RWPE2 (cell line): ENCODE results near the gene RFTN1.

Experiments
- ATAC-seq: fragments of 200-7000 bp; cut with Tn5 transposase; 3 replicates; pipeline ENCODE4 v1.9.1; 2021; ENCODE audit warnings: low read depth
- DNase-seq: peaks from one replicate; pipeline ENCODE4 v3.0.0-alpha.2; 2020; ENCODE audit warnings: low spot score
- H3K27ac ChIP-seq: fragments of 450-650 bp; 2 replicates; pipeline ENCODE4 v1.5.1; 2017; ENCODE audit warnings: mild to moderate bottlenecking; ENCODE audit not compliant: poor library complexity, severe bottlenecking
- H3K27me3 ChIP-seq: fragments of 250-450 bp; sonication (Bioruptor Pico); 2 replicates; pipeline ENCODE4 v1.5.1; 2021; ENCODE audit warnings: mild to moderate bottlenecking, moderate library complexity; ENCODE audit not compliant: insufficient read depth, poor library complexity, severe bottlenecking
- H3K36me3 ChIP-seq: fragments of 250-450 bp; sonication (Bioruptor Pico); 2 replicates; pipeline ENCODE4 v1.5.1; 2020; ENCODE audit warnings: low read depth, mild to moderate bottlenecking, moderate library complexity
- H3K4me1 ChIP-seq: fragments of 250-450 bp; sonication (Bioruptor Pico); 2 replicates; pipeline ENCODE4 v1.5.1; 2021; ENCODE audit warnings: mild to moderate bottlenecking, moderate library complexity; ENCODE audit not compliant: insufficient read depth, poor library complexity, severe bottlenecking
- H3K4me3 ChIP-seq: fragments of 250-450 bp; sonication (Bioruptor Pico); 2 replicates; pipeline ENCODE4 v1.5.1; 2021; ENCODE audit warnings: mild to moderate bottlenecking, moderate library complexity; ENCODE audit not compliant: severe bottlenecking
- H3K9me3 ChIP-seq: fragments of 250-450 bp; sonication (Bioruptor Pico); 2 replicates; pipeline ENCODE4 v1.5.1; 2021; ENCODE audit warnings: mild to moderate bottlenecking, moderate library complexity; ENCODE audit not compliant: severe bottlenecking
- TF ChIP-seq, protein P1 (sequence below): fragments of 450-650 bp; IDR thresholded peaks from one replicate; pipeline ENCODE4 v1.5.1; 2017; ENCODE audit warnings: mild to moderate bottlenecking, moderate library complexity; ENCODE audit not compliant: poor library complexity, severe bottlenecking

RFTN1 gene

DNA sequence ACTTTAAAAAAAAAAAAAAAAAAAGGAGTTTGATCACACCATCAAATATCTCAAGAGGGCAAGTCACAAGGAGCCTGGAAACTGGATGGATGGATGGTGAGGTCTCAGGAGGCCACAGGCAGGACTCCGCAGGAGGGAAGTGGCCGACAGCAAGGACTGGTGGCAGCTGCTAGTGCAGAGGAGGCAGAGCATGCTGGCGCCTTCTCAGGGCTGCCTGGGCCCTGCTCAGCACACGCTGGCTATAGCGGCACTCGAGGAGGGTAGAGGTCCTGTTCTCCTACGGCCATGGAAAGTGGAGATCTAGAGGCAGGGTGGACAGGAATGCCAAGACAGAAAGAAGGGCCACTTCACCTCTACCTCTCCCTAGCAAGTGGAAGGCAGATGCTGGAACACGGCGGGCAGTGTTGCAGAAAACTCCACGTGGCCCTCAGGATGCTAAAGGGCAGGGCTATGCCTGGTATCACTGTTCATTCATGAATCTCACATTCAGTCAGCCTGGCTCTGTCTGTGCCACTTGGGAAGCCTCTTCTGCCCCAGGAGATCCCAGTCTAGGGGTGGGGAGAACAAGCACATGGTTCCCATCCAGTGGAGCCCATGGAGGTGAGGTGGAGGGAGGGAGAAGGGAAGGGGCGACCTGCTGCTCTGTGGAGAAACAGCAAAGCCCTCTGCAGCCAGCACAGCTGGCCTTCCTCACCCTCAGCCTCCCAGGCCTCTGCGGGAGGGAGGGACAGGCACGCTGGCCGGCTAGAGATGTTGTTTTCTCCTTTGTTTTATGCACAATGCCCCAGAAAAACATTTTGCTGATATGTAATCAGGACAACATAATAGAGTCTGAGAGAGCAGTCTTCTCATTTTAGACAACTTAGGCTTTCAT, 177.5 kb downstream of the RFTN1 start:
- H3K36me3 ChIP-seq: no peaks in the 10 kb centered on the region
- H3K4me1 ChIP-seq: peaks cover 4% of the 10 kb centered on the region
- ATAC-seq: no peak
- no peak overlapping the region for H3K27ac ChIP-seq
- no peaks in the 10 kb centered on the region for H3K27me3 ChIP-seq
- H3K4me3 ChIP-seq: no peak overlapping the region
- no peak for DNase-seq
- H3K9me3 ChIP-seq: no peaks in the 10 kb centered on the region
- TF ChIP-seq, protein P1, sequence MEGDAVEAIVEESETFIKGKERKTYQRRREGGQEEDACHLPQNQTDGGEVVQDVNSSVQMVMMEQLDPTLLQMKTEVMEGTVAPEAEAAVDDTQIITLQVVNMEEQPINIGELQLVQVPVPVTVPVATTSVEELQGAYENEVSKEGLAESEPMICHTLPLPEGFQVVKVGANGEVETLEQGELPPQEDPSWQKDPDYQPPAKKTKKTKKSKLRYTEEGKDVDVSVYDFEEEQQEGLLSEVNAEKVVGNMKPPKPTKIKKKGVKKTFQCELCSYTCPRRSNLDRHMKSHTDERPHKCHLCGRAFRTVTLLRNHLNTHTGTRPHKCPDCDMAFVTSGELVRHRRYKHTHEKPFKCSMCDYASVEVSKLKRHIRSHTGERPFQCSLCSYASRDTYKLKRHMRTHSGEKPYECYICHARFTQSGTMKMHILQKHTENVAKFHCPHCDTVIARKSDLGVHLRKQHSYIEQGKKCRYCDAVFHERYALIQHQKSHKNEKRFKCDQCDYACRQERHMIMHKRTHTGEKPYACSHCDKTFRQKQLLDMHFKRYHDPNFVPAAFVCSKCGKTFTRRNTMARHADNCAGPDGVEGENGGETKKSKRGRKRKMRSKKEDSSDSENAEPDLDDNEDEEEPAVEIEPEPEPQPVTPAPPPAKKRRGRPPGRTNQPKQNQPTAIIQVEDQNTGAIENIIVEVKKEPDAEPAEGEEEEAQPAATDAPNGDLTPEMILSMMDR: no peak

DNA sequence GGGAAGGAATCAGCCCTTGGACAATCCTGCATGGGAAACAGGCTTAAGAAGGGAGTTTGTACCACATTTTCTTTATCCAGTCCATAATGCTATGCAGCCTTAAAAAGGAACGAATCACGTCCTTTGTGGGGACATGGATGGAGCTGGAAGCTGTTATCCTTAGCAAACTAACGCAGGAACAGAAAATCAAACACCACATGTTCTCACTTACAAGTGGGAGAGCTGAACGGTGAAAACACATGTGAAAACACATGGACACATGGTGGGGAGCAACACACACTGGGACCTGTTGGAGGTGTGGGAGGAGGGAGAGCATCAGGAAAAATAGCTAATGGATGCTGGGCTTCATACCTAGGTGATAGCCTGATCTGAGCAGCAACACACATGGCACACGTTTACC, 178.2 kb downstream of the RFTN1 start:
- Histone ChIP-seq H3K27me3 (no peaks in the 10 kb centered on the region), H3K4me3 (no peak overlapping the region), H3K9me3 (no peaks in the 10 kb centered on the region), H3K4me1 (peaks cover 4% of the 10 kb centered on the region), H3K27ac (no peak overlapping the region), H3K36me3 (no peaks in the 10 kb centered on the region)
- DNase-seq: no peak
- TF ChIP-seq, protein P1: no peak
- ATAC-seq: no peak

GRCh38 chr3:16334909-16335308, 178.6 kb downstream of the RFTN1 start:
- ATAC-seq (no peak), DNase-seq (no peak)
- Histone ChIP-seq H3K27me3 (no peaks in the 10 kb centered on the region), H3K9me3 (no peaks in the 10 kb centered on the region), H3K4me3 (no peak overlapping the region), H3K36me3 (no peaks in the 10 kb centered on the region), H3K4me1 (peaks cover 4% of the 10 kb centered on the region), H3K27ac (no peak overlapping the region)
- TF ChIP-seq, protein P1: no peak

DNA sequence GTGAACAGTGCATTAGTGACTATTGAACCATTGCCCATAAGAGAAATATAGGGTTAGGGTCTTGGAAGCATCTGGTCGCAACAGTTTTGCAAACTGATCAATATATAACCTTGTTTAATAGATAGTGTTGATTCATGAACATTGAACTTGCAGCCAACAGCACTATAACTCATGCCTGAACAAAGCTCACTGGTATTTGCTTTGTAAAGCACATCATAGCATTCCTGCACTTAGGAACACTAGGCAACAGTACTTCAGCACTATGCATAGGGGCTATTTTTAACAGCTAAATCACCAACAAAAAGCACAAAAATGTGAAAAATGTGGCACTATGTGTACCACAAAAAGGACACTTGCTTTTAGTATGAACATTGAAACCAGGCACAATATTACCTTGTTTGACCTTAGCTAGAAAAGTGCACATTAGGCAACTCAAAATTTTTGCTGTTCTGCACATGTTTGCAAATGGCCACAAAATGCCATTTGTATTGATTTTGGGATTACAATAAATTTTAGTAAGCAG, 180.5 kb downstream of the RFTN1 start:
- no peak for DNase-seq
- Histone ChIP-seq H3K27me3 (no peaks in the 10 kb centered on the region), H3K27ac (no peak overlapping the region), H3K36me3 (no peaks in the 10 kb centered on the region), H3K4me1 (no peaks in the 10 kb centered on the region), H3K4me3 (no peak overlapping the region), H3K9me3 (no peaks in the 10 kb centered on the region)
- ATAC-seq: no peak
- TF ChIP-seq, protein P1: no peak
